Astrocyte of the hippocampus (primary cell): ENCODE measurements around the gene HMGA1.

Source experiments
- DNase-seq: peaks from one replicate; pipeline ENCODE4 v3.0.0; 2011; ENCODE audit warnings: low read depth, low spot score

The HMGA1 gene

GRCh38 chr6:34236443-34237315 lies at the start of gene HMGA1:
TSS of gene HMGA1 (plus strand) at chr6:34236873. CDS start at chr6:34240781, 3,908 bp downstream.
- peak; percentile 93 for DNase-seq

GRCh38 chr6:34189806-34190503 lies 46.7 kb upstream of the HMGA1 start:
- no peak for DNase-seq

- DNase-seq: no peak
Observed at GRCh38 chr6:34190504-34191122, 46.1 kb upstream of the HMGA1 start.

- DNase-seq: no peak
Observed at GRCh38 chr6:34194772-34195171, 41.9 kb upstream of the HMGA1 start.

- DNase-seq: no peak
Observed at GRCh38 chr6:34195726-34196115, 41.0 kb upstream of the HMGA1 start.

GRCh38 chr6:34196116-34196832 lies 40.4 kb upstream of the HMGA1 start:
- peak; percentile 88 for DNase-seq

GRCh38 chr6:34196833-34197195 lies 39.9 kb upstream of the HMGA1 start:
- no peak for DNase-seq

GRCh38 chr6:34200340-34200971 lies 36.2 kb upstream of the HMGA1 start:
- no peak for DNase-seq

GRCh38 chr6:34201455-34202107 lies 35.1 kb upstream of the HMGA1 start:
- no peak for DNase-seq

- DNase-seq: no peak
Observed at GRCh38 chr6:34202329-34203201, 34.1 kb upstream of the HMGA1 start.

GRCh38 chr6:34204693-34205092 lies 32.0 kb upstream of the HMGA1 start:
- DNase-seq: no peak

- DNase-seq: no peak
Observed at GRCh38 chr6:34205466-34205865, 31.2 kb upstream of the HMGA1 start.

- no peak for DNase-seq
Observed at GRCh38 chr6:34205916-34206315, 30.8 kb upstream of the HMGA1 start.

- no peak for DNase-seq
Observed at GRCh38 chr6:34206726-34207125, 29.9 kb upstream of the HMGA1 start.

GRCh38 chr6:34207695-34208443 lies 28.8 kb upstream of the HMGA1 start:
- DNase-seq: no peak

- no peak for DNase-seq
Observed at GRCh38 chr6:34213772-34214171, 22.9 kb upstream of the HMGA1 start.

- no peak for DNase-seq
Observed at GRCh38 chr6:34218691-34219090, 18.0 kb upstream of the HMGA1 start.

- DNase-seq: no peak
Observed at GRCh38 chr6:34223381-34223955, 13.2 kb upstream of the HMGA1 start.
